Gastroesophageal sphincter (tissue), 4 donors: ENCODE measurements around the gene FOXK1. TPM values are rescaled to one million over a fixed set of nuclear protein-coding genes. Genes with fewer than 3 reads are reported as not detected.

Experiments
- ATAC-seq: fragments of 150-250 bp; one replicate; pipeline ENCODE4 v1.9.1; 2016; ENCODE audit warnings: mild to moderate bottlenecking, moderate library complexity
- H3K27ac ChIP-seq, 4 donors: fragments of 200-600 bp; sonication (generic) in 3 of 4; 1 replicate in 3 of 4; 2 replicates in 1 of 4; pipeline ENCODE4 v1.5.1; 2016 to 2019
- H3K27me3 ChIP-seq: fragments of 200-600 bp; sonication (generic); one replicate; pipeline ENCODE4 v1.5.1; 2019
- H3K36me3 ChIP-seq, 2 donors: fragments of 200-600 bp; sonication (generic); one replicate each; pipeline ENCODE4 v1.5.1; 2019; ENCODE audit warnings: control low read depth in 1 of 2
- H3K4me1 ChIP-seq, 3 donors: fragments of 200-600 bp; sonication (generic); 1 replicate in 2 of 3; 2 replicates in 1 of 3; pipeline ENCODE4 v1.5.1; 2016 to 2019; ENCODE audit warnings: control low read depth in 2 of 3
- H3K4me3 ChIP-seq, 2 donors: fragments of 200-600 bp; sonication (generic); one replicate each; pipeline ENCODE4 v1.5.1; 2019; ENCODE audit warnings: mild to moderate bottlenecking in 1 of 2, moderate library complexity in 1 of 2
- H3K9me3 ChIP-seq, 3 donors: fragments of 200-600 bp; sonication (generic); one replicate each; pipeline ENCODE4 v1.5.1; 2017 to 2019; ENCODE audit warnings: control low read depth in 2 of 3
- CTCF ChIP-seq, 4 experiments: fragments of 200-600 bp in 2 of 4; fragments of 450-650 bp in 2 of 4; sonication (generic) in 1 of 4; IDR thresholded peaks; one replicate each; pipeline ENCODE4 v1.5.1; 2017 to 2019; ENCODE audit warnings: antibody characterized with exemption in 4 of 4, mild to moderate bottlenecking in 2 of 4, moderate library complexity in 2 of 4
- EP300 ChIP-seq: sonication (generic); formaldehyde crosslinking; IDR thresholded peaks from one replicate; pipeline ENCODE4 v1.6.1; 2017; ENCODE audit warnings: antibody characterized with exemption, mild to moderate bottlenecking
- POLR2A ChIP-seq, 2 donors: fragments of 450-650 bp; IDR thresholded peaks; one replicate each; pipeline ENCODE4 v1.6.1; 2017; ENCODE audit warnings: antibody characterized with exemption in 2 of 2, mild to moderate bottlenecking in 2 of 2, moderate library complexity in 1 of 2
- POLR2AphosphoS5 ChIP-seq: sonication (generic); formaldehyde crosslinking; IDR thresholded peaks from one replicate; pipeline ENCODE4 v1.6.1; 2017; ENCODE audit warnings: antibody characterized with exemption
- WGBS, 2 donors: methylation state at CpG; one replicate each; pipeline ENCODE4 v1.1.5; 2018; ENCODE audit warnings: low coverage in 1 of 2; 5-methylcytosine and 5-hydroxymethylcytosine counted together
- total RNA-seq, 4 donors: library from RNA; depleted of rRNA; stranded (reverse); fragments of >200 nt; gene quantifications; one replicate each; pipeline ENCODE4 v1.1.0, GENCODE V29; 2016

Gene FOXK1
- total RNA-seq, 4 donors from 2014 or later, result 28.5 to 45.2 (median 30.0) TPM

- no peak overlapping the region for H3K27ac ChIP-seq
- WGBS, 2 donors, result 50% methylated on average over 1 of the region's 41 CpGs; no CpG with 5 or more reads in 1 of the 2 donors
- peaks cover 0 to 14% (median 0%) of the 10 kb centered on the region in 3 donors for H3K4me1 ChIP-seq
- no peak overlapping the region for H3K4me3 ChIP-seq
- ATAC-seq, result no peak
- no peaks in the 10 kb centered on the region for H3K36me3 ChIP-seq
- peaks cover 43% of the 10 kb centered on the region for H3K27me3 ChIP-seq
- TF ChIP-seq CTCF (IDR thresholded peaks at IDR 0.05) (no peak), POLR2AphosphoS5 (no peak), EP300 (no peak), POLR2A (IDR thresholded peaks at IDR 0.05) (no peak)
- H3K9me3 ChIP-seq, result no peaks in the 10 kb centered on the region
These were observed 121.5 kb downstream of the FOXK1 start for GRCh38 chr7:4803397-4804241.

- 88% methylated on average over 7 of the region's 29 CpGs; no CpG with 5 or more reads in 1 of the 2 donors for WGBS, 2 donors
- no peak overlapping the region for H3K4me3 ChIP-seq
- peaks cover 0 to 6% (median 0%) of the 10 kb centered on the region in 3 donors for H3K4me1 ChIP-seq
- H3K27ac ChIP-seq, result no peak overlapping the region
- no peak for TF ChIP-seq POLR2AphosphoS5
- TF ChIP-seq EP300, result no peak
- TF ChIP-seq CTCF (IDR thresholded peaks at IDR 0.05), result no peak
- no peak for TF ChIP-seq POLR2A (IDR thresholded peaks at IDR 0.05)
- no peak for ATAC-seq
- H3K9me3 ChIP-seq, result no peaks in the 10 kb centered on the region
- H3K27me3 ChIP-seq, result peaks cover 50% of the 10 kb centered on the region
- no peaks in the 10 kb centered on the region for H3K36me3 ChIP-seq
These were observed 123.3 kb downstream of the FOXK1 start for GRCh38 chr7:4805110-4805983.

GRCh38 chr7:4805984-4806300, 123.8 kb downstream of the FOXK1 start:
- 86 to 96% methylated on average over 3 to 4 of the region's 8 CpGs for WGBS, 2 donors
- H3K4me3 ChIP-seq, result no peak overlapping the region
- H3K9me3 ChIP-seq, result no peaks in the 10 kb centered on the region
- H3K27me3 ChIP-seq, result peaks cover 56% of the 10 kb centered on the region
- peaks cover 0 to 4% of the 10 kb centered on the region in 2 donors for H3K36me3 ChIP-seq
- no peak overlapping the region for H3K27ac ChIP-seq
- no peak for ATAC-seq
- peaks cover 0 to 6% (median 0%) of the 10 kb centered on the region in 3 donors for H3K4me1 ChIP-seq
- TF ChIP-seq POLR2AphosphoS5 (no peak), CTCF (IDR thresholded peaks at IDR 0.05) (no peak), POLR2A (IDR thresholded peaks at IDR 0.05) (no peak), EP300 (no peak)

- peaks cover 0 to 4% of the 10 kb centered on the region in 2 donors for H3K36me3 ChIP-seq
- no peak overlapping the region for H3K4me3 ChIP-seq
- peak overlapping the region in 1 of 4 donors; percentile 29 for H3K27ac ChIP-seq
- no peaks in the 10 kb centered on the region for H3K9me3 ChIP-seq
- TF ChIP-seq EP300 (no peak), CTCF (IDR thresholded peaks at IDR 0.05) (no peak), POLR2AphosphoS5 (no peak), POLR2A (IDR thresholded peaks at IDR 0.05) (no peak)
- H3K27me3 ChIP-seq, result peaks cover 56% of the 10 kb centered on the region
- peak; percentile 32 for ATAC-seq
- WGBS, 2 donors, result 43 to 68% methylated on average over 4 to 12 of the region's 17 CpGs
- peaks cover 0 to 6% (median 0%) of the 10 kb centered on the region in 3 donors for H3K4me1 ChIP-seq
These were observed 125.0 kb downstream of the FOXK1 start for GRCh38 chr7:4806983-4807597.
